Progenitor cell of endocrine pancreas (in vitro differentiated cells): ENCODE results near the gene PLEKHG5. TPM values are rescaled to one million over a fixed set of nuclear protein-coding genes. Genes with fewer than 3 reads are reported as not detected.
A peak's percentile ranks its signal among the peaks of the same experiment; 100 is the strongest.
"Not testable (repeated sequence)": the region's sequence is repeated elsewhere in the genome, so short reads cannot be mapped to it uniquely, and the experiment has no call there.

ENCODE experiments used
- DNase-seq: peaks from one replicate; pipeline ENCODE4 v3.0.0; 2021; ENCODE audit warnings: low spot score; ENCODE audit not compliant: unreplicated experiment
- H3K27ac Mint-ChIP-seq: 2 replicates; pipeline ENCODE4 v1.8.0; 2021; ENCODE audit warnings: mild to moderate bottlenecking, moderate library complexity, mixed read lengths
- H3K27me3 Mint-ChIP-seq: 2 replicates; pipeline ENCODE4 v1.8.0; 2021; ENCODE audit warnings: mixed read lengths
- H3K36me3 Mint-ChIP-seq: 2 replicates; pipeline ENCODE4 v1.8.0; 2022; ENCODE audit warnings: mixed read lengths; ENCODE audit not compliant: insufficient read depth
- H3K4me1 Mint-ChIP-seq: 2 replicates; pipeline ENCODE4 v1.8.0; 2021; ENCODE audit warnings: low read depth, mixed read lengths
- H3K4me3 Mint-ChIP-seq: 2 replicates; pipeline ENCODE4 v1.8.0; 2021; ENCODE audit warnings: low read depth, mild to moderate bottlenecking, moderate library complexity, mixed read lengths
- H3K9me3 Mint-ChIP-seq: 2 replicates; pipeline ENCODE4 v1.8.0; 2021; ENCODE audit warnings: low read depth, mixed read lengths
- total RNA-seq: library from RNA; stranded (reverse); gene quantifications from 2 replicates; pipeline ENCODE4 v1.2.1, GENCODE V29; 2021
- TF ChIP-seq, protein P1 (sequence below): fragments of 200-600 bp; sonication (generic); IDR thresholded peaks from one replicate; pipeline ENCODE4 v1.5.0; 2021; ENCODE audit warnings: antibody characterized with exemption, mild to moderate bottlenecking; ENCODE audit not compliant: unreplicated experiment

The PLEKHG5 gene
- total RNA-seq, 1 donor from 2014 or later: 77.0 TPM

DNA sequence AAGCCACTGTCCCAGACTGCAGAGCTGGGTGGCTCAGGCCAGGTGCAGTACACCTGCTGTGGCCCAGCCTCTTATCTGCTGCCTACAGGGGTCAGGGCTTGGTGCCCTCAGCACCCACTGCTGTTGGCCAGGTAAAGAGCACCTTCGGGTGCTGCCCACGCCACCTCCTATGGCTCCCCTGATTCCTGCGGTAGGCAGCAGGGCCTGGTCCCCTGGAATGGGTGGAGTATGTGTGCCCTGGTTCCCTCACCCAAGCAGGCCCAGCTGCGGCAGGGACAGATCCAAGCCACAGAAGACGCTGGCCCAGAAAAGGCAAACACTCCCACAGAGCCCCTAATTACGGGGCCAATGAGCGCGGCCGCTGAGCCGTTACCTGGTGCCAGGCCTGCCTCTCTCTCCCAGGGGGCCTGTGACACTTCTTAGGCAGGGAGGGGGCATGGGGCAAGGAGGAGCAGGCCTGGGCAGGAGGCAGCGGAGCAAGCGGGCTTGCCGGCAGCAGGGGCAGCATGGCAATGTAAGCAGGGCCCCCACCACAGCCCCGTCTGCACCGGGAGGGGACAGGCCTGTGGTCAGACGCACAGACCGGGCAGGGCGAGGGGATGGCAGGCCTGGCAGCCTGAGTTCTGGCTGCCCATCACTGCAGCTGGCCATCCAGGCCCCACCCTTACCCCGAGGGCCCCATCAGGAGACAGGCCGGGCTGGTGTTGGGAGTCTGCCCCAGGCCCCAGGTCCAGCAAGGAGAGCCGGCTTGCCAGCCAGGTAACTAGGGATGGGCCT is 47.9 kb downstream of the PLEKHG5 start:
- Mint-ChIP-seq H3K36me3 (no peaks in the 10 kb centered on the region), H3K4me3 (no peak overlapping the region), H3K9me3 (no peaks in the 10 kb centered on the region), H3K4me1 (peaks cover 13% of the 10 kb centered on the region), H3K27ac (no peak overlapping the region), H3K27me3 (peaks cover 23% of the 10 kb centered on the region)
- TF ChIP-seq, protein P1, sequence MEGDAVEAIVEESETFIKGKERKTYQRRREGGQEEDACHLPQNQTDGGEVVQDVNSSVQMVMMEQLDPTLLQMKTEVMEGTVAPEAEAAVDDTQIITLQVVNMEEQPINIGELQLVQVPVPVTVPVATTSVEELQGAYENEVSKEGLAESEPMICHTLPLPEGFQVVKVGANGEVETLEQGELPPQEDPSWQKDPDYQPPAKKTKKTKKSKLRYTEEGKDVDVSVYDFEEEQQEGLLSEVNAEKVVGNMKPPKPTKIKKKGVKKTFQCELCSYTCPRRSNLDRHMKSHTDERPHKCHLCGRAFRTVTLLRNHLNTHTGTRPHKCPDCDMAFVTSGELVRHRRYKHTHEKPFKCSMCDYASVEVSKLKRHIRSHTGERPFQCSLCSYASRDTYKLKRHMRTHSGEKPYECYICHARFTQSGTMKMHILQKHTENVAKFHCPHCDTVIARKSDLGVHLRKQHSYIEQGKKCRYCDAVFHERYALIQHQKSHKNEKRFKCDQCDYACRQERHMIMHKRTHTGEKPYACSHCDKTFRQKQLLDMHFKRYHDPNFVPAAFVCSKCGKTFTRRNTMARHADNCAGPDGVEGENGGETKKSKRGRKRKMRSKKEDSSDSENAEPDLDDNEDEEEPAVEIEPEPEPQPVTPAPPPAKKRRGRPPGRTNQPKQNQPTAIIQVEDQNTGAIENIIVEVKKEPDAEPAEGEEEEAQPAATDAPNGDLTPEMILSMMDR: no peak
- no peak for DNase-seq

DNA sequence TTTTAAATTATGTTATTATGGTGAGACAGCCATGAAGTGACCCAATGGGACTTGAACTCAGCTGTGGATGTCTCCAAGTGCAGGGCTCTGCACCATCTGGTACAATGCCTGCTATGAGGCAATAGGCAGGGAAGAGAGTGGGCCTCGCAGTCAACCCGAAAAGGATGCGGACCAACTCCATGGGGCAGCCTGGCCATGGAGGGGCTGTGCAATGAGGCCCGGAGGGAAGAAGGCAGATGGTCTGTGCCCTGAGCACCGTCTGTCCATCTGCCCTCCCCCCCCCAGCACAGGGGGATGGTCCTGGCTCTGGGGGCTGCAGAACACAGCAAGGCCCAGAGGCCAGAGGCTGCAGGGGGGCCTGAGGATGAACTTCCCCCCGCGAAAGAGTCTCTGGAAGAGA is 49.9 kb downstream of the PLEKHG5 start:
- TF ChIP-seq, protein P1: no peak
- DNase-seq: no peak
- Mint-ChIP-seq H3K4me1 (peaks cover 12% of the 10 kb centered on the region), H3K27me3 (peaks cover 28% of the 10 kb centered on the region), H3K27ac (no peak overlapping the region), H3K4me3 (no peak overlapping the region), H3K36me3 (no peaks in the 10 kb centered on the region), H3K9me3 (no peaks in the 10 kb centered on the region)

DNA sequence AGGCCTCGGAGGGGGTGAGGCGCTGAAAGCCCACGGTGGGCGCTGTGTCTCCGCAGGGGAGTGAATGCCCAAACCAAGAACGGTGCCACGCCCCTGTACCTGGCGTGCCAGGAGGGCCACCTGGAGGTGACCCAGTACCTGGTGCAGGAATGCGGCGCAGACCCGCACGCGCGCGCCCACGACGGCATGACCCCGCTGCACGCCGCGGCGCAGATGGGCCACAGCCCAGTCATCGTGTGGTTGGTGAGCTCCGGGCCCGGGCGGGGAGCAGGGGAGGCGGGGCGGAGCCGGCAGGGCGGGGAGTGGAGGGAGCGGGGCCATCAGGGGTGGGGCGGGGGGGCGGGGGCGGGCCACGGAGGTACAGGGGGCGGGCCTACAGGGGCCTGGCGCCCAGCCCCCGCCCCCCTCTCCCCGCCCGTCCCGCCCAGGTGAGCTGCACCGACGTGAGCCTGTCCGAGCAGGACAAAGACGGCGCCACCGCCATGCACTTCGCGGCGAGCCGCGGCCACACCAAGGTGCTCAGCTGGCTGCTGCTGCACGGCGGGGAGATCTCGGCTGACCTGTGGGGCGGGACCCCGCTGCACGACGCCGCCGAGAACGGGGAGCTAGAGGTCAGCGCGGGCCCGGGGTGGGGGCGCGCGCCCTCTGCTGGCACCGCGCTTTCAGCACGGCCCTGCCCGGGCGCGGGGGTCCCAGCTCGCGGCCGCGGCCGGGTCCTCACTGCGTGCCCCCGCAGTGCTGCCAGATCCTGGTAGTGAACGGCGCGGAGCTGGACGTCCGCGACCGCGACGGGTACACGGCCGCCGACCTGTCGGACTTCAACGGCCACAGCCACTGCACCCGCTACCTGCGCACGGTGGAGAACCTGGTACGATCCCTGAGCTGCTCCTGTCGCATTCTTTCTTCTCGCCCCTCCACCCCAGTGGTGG is 51.0 kb downstream of the PLEKHG5 start:
- DNase-seq: peak; percentile 55
- Mint-ChIP-seq H3K9me3 (no peaks in the 10 kb centered on the region), H3K27ac (no peak overlapping the region), H3K27me3 (peaks cover 31% of the 10 kb centered on the region), H3K4me1 (peaks cover 9% of the 10 kb centered on the region), H3K4me3 (no peak overlapping the region), H3K36me3 (no peaks in the 10 kb centered on the region)
- TF ChIP-seq, protein P1: peak; percentile 65

DNA sequence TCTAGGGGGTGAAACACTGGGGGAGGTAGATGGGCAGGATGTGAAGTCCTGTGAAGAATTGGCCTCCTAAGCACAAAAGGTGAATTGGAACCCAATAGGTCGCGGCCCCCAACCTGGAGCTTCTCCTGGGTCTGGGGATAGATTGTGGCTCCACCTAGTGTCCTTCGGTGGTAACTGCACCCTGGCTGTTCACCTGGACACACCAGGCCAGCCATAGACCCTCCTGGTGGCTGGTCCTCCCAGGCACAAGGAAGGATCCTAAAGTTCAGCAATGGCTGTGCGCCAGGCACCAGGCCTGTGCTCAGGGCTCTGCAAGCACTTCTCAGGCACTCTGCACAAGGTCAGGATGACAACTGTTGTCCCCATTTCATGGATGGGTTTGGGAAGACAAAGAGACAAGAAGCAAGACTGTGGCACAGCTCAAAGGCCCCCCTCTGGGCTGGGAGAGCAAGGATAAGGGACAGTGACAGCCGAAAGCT is 53.4 kb downstream of the PLEKHG5 start:
- H3K27ac Mint-ChIP-seq: no peak overlapping the region
- H3K9me3 Mint-ChIP-seq: no peaks in the 10 kb centered on the region
- no peaks in the 10 kb centered on the region for H3K36me3 Mint-ChIP-seq
- TF ChIP-seq, protein P1: peak; percentile 94
- peak; percentile 77 for DNase-seq
- H3K4me3 Mint-ChIP-seq: no peak overlapping the region
- H3K27me3 Mint-ChIP-seq: peaks cover 40% of the 10 kb centered on the region
- H3K4me1 Mint-ChIP-seq: peaks cover 5% of the 10 kb centered on the region

DNA sequence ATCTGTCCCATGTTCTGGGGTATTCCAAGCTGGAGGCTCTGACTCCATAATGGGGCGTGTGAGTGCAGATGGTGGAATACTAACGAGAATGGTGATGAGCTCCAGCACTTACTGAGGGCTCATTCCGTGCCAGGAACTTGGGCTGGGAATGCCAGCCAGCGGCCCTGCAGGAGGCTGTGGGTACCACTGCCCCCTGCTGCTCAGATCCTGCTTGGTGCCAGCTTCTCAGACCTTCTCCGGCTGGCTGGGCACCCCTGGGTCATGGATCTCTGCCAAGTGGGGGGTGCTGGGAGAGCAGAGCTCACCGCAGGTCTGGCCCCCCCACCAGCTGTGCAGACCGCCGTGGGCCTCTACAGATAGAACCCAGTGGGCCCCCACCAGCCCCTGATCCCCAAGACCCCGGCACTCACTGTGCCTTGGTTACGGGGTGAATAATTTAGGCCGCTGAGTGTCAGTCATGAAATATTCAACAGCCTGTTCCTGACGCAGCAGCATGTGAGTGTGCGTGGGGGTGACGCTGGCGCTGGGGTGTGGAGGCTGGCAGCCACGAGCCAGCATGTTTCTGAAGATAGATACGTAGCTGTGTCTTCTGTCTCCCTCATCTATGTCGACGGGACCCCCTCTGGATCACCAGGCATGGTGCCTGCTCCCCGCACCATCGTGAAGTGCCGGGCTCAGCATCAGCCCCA is 54.3 kb downstream of the PLEKHG5 start:
- H3K36me3 Mint-ChIP-seq, H3K4me3 Mint-ChIP-seq, H3K4me1 Mint-ChIP-seq, DNase-seq, H3K9me3 Mint-ChIP-seq, H3K27ac Mint-ChIP-seq: not testable (repeated sequence)
- TF ChIP-seq, protein P1: peak; percentile 10
- H3K27me3 Mint-ChIP-seq: peaks cover 38% of the 10 kb centered on the region

DNA sequence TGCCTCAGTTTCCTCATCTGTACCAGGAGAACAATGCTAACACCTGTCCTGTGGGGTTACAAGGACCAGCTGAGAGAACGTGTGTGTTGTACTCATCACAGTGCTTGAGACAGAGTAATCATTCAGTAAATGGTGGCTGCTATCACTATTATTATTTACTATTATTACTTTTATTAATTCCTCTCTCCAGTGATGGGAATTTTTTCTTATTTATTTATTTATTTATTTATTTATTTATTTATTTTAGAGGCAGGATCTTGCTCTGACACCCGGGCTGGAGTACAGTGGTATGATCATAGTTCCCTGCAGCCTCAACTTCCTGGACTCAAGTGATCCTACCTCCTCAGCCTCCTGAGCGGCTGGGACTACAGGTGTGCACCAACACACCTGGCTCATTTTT is 55.2 kb downstream of the PLEKHG5 start:
- H3K27ac Mint-ChIP-seq, H3K4me3 Mint-ChIP-seq, H3K4me1 Mint-ChIP-seq, H3K36me3 Mint-ChIP-seq, DNase-seq, H3K9me3 Mint-ChIP-seq: not testable (repeated sequence)
- H3K27me3 Mint-ChIP-seq: peaks cover 30% of the 10 kb centered on the region
